NCI-H2171 (cell line): ENCODE results near the gene ALDH1B1.
"Not testable (repeated sequence)": the region's sequence is repeated elsewhere in the genome, so short reads cannot be mapped to it uniquely, and the experiment has no call there.

Experiments
- DNase-seq: peaks from one replicate; lab custom pipeline; 2025; lab: John Stamatoyannopoulos, UW

Gene ALDH1B1

DNA sequence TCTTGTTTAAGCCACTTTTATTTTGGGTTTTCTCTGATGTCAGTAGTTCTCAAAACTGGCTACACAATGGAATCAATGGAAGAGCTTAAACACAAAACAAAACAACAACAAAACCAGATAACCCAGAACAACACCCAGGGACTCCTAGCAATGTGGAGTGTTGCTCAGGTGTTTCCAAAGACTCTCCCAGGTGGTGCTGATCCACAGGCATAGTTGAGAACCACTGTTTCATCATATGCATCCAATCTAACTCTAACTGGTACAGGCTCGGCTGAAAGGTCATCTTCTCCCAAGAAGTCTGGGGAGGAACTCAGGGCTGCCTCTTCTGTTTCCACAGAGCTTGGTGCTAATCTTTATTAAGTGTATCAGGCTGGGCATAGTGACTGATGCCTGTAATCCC lies 5.4 kb upstream of the ALDH1B1 start:
- DNase-seq = no peak

DNA sequence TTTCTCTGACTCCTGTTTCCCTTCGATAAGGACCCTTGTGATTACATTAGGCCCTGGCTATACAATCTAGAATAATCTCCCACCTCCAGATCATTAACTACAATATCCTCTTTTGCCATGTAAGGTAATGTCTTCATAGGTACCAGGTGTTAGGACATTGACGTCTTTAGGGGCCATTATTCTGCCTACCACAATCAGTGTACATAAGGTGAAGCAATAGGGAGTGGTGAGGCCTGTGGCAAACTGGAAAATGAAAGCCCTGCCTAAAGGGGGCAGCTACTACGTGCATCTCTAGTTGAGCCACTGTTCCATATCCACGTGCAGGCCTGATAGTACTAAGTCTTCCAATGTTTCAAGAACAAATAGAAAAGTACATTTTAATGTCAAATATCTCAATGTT lies 4.8 kb upstream of the ALDH1B1 start:
- no peak for DNase-seq

DNA sequence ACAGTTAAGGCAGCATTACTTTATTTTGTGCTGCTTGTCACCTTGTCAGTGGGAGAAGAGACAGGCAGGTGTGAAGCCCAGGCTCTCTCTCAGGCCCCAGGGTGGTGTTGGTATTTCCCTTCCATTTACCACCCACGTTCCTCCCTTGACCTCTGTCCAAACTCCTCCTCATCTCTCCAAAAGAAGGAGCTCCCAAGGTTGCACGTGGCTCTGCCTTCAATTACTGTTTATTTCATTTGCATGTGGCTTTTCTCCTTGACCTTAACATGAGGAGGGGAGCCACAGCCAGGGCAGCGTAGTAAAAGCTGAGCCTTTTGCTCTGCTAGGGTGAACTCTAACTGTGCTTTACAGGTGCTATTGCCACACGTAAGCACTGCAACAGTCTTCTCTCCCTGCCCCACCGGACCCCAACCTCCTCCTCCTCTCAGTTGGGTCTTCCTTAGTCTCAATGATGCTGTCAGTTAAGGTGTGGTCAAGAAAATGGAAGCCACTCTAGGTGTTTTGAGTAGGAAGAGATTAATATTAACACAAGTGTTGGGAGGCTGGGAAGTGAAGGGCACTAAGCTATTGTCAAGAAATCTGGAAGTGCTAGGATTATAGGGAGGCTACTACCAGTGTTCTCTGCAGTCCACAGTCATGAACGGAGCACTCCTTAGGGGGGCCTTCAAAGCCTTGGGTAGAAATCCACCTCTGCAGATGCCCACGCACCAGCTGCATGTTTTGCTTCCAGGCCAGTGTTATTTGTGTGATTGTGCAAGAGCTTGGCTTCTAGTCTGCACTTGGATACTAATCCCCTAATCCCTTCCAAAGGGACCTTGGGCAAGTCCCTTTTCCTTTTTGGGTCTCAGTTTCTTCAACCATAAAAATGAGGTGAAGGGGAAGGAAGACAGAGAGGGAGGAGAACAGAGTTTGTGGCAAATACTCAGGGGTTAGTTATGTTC lies 3.9 kb upstream of the ALDH1B1 start:
- DNase-seq = no peak

DNA sequence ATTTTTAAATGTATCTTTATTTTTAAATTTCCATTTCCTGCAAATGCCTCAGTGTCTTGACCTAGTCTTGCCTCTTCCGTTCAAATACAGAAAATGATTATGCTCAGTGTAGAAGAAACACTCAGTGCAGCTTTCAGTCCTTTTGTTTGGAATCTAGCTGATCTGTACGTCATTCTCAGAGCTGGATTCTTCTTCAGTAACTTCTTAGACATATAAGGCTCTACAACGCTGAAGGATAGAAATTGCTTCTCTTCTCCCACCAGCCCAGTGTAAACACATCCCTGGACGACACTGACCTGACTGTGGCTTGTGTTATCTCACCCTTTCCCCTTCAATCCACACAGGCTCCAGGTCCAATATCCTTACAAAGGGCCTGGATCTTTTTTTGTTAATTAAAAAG lies 3.2 kb upstream of the ALDH1B1 start:
- no peak for DNase-seq

DNA sequence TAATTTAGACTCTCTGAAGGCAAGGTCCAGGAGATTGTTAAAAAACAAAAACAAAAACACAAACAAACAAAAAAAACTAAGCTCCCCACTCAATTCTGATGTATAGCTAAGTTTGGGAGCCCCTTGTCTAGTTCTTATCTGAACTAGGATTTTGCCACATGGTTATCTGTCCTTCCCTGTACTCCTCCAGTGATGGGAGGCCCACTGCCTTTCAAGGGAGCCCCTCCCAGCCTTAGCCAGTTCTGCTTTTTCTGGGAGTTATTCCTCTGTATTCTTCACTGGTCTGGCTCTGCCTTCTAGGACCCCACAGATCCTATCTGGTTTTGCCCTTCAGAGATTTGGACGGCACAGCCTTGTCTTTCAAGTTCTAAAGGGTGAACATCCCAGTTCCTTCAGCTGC lies 2.1 kb upstream of the ALDH1B1 start:
- DNase-seq = no peak

DNA sequence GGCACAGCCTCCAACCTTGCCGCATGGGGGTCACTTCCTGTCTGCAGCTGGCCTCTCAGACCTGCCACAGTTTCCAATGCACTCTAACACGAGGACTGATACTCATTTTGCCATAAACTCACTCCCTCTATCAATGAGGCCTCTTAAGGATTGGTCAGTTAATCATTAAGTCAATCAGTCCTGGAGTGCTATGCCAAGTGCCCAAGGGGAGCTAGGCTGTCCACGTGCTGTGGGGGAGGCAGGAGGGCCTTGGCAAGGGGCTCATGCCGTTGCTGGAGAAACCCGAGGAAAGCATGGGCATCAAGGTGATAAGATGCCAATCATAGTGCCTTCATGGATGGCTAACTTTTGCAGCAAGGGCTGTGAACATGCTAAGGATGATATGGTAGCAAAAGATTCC lies 1.7 kb upstream of the ALDH1B1 start:
- no peak for DNase-seq

DNA sequence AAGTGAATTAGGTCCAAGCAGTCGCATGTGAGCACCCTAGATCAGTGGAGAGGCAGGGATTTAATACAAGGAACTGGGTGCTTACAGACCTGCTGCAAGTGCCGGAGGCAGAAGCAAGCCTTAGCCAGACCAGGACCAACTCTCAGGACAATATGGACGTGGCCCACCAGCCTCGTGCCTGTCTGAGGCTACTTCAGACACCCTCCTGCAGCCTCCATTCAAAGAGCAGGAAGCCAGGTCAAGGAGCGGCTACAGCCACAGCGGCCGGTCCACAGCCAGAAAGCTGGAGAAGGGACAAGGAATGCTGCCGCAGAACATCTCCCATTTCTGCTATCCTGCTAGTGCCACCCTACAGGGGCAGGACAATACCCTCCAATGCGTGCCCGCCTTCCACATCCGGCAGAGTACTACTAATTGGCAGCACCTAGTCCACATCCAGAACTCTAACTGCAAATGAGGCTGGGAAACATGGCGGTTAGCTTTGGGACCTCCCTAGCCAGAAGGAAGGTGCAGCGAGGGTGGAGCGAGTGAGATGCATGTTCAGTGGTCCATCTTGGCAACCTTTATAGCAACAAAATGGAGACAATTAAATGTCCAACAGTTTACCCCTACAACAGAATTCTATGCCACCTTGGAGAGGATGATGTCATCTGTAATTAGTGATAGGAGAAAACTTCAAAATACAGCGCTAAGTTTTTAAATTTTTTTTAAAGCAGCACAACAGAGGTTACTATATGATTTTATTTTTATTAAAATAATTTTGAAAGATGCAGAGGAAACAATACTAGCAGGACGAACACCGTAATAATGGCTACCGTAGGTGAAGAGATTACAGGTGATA lies 1.0 kb upstream of the ALDH1B1 start:
- DNase-seq = no peak

DNA sequence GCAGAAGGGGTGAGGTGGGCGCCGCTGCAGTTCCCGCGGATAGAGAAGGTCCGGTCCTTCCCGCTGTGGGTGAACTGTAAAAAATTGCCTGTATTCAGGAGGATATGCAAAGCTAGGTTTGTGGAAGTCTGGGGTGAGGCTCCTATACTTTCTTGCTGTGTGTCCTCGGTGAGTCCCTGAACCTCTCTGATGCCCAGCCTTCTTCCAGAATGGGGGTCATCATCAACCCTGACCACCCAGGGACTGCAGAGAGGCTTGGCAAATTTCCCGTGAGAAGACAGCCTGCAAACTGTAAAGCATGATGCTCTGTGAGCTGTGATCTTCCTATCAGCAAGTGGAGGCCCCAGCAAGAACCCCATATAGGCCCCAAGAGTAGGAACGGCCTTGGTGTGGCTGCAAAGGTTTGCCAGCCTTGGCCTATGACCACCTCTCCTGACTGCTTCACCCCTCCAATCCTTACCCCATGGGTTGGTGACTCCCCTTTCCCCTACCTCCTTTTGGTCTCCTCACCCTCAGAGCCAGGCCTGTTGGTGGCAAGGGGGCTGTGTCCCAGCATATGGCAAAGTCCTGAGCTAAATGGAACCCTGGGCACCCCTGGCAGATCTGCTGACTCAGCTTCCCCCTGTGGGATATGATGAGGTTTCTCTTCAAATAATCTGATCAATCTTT lies 760 bp downstream of the ALDH1B1 start:
- no peak for DNase-seq

DNA sequence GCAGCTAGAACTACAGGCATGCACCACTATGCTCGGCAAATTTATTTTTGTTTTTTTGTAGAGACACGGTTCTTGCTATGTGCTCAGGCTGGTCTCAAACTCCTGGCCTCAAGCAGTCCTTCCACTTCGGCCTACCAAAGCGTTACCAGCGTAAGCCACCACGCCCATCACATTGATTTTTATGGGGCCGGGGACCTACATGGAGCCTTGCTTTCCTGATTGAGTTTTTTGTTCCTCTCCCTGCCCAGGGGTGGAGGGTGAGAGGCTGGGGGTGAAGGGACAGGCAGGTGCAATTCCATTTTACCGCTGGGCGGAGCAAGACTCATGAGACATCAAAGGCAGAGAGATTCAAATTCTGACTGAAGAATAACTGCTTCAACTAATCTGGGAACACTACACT lies 1.9 kb downstream of the ALDH1B1 start:
- DNase-seq = no peak

DNA sequence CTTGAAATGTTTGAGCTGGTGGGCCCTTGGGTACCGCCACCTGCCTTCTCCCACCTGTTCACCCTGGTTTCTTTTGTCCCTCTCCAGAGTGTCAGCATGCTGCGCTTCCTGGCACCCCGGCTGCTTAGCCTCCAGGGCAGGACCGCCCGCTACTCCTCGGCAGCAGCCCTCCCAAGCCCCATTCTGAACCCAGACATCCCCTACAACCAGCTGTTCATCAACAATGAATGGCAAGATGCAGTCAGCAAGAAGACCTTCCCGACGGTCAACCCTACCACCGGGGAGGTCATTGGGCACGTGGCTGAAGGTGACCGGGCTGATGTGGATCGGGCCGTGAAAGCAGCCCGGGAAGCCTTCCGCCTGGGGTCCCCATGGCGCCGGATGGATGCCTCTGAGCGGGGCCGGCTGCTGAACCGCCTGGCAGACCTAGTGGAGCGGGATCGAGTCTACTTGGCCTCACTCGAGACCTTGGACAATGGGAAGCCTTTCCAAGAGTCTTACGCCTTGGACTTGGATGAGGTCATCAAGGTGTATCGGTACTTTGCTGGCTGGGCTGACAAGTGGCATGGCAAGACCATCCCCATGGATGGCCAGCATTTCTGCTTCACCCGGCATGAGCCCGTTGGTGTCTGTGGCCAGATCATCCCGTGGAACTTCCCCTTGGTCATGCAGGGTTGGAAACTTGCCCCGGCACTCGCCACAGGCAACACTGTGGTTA lies 3.3 kb downstream of the ALDH1B1 start:
- no peak for DNase-seq

DNA sequence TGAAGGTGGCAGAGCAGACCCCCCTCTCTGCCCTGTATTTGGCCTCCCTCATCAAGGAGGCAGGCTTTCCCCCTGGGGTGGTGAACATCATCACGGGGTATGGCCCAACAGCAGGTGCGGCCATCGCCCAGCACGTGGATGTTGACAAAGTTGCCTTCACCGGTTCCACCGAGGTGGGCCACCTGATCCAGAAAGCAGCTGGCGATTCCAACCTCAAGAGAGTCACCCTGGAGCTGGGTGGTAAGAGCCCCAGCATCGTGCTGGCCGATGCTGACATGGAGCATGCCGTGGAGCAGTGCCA lies 3.8 kb downstream of the ALDH1B1 start:
- no peak for DNase-seq

DNA sequence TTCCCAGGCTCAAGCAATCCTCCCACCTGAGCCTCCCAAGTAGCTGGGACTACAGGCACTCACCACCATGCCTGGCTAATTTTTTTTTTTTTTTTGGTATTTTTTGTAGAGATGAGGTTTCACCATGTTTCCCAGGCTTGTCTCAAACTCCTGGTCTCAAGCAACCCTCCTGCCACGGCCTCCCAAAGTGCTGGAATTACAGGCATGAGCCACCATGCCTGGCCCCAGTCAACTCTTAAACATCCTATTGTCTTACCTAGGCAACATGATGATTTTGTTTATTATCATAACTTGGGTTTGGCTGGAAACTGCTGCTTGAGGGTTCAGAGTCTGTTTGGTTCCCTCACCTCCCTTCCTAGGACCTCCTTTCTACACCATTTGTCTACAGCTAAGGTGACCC lies 6.7 kb downstream of the ALDH1B1 start:
- DNase-seq = not testable (repeated sequence)

DNA sequence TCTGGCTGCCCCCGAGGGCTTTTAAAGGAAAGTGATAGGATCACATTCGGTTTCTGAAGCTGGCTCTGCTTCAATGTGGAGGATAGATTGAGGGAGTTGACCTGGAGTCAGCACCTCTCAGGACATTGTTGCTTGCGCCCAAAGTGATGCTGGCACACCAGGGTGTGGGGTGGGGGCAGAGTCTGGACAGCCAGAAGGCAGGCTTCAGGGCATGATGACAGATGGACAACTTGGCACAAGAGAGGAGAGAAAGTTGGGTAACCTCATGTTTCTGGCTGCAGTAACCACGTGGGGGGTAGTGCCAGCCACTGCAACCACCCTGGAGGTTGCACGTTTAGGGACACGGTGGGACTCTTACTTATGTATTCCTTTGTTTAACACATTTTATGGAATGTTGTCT lies 9.5 kb downstream of the ALDH1B1 start:
- no peak for DNase-seq

DNA sequence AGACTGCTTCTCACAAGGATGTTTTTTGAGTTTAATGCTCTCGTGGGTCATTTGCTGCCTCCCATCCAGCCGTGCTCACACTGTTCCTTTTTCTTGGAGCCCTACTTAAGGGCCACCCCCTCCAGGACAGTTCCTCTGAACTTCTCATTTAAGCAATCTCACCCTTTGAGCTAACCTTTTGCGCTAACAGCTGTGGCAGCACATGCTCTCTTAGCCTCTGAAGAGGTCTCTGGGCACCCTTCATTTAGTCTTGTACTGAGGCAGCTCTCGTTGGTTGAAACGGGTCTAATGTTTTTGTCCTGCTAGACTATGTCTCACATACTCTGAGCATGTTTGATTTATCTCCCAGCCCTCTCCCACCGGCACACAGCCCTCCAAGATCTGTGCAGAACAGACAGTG lies 11.8 kb downstream of the ALDH1B1 start:
- no peak for DNase-seq

DNA sequence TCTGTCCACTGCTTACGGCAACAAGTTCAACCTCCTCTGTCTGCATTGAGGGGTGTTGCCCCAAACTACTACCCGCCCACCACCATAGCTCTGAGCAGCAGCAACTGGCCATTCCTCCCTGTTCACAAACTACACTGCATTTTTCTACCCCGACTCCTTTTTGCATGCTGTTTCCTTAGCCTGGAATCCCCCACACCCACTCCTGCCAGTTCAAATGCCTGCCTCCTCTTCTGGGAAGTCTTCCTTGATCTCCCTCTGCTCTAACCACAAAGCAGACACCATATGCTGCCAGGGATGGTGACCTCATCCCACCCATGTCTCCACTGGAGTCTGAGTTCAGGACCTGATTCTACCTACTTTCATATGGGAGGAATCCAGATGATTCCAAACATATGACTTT lies 13.3 kb downstream of the ALDH1B1 start:
- no peak for DNase-seq

DNA sequence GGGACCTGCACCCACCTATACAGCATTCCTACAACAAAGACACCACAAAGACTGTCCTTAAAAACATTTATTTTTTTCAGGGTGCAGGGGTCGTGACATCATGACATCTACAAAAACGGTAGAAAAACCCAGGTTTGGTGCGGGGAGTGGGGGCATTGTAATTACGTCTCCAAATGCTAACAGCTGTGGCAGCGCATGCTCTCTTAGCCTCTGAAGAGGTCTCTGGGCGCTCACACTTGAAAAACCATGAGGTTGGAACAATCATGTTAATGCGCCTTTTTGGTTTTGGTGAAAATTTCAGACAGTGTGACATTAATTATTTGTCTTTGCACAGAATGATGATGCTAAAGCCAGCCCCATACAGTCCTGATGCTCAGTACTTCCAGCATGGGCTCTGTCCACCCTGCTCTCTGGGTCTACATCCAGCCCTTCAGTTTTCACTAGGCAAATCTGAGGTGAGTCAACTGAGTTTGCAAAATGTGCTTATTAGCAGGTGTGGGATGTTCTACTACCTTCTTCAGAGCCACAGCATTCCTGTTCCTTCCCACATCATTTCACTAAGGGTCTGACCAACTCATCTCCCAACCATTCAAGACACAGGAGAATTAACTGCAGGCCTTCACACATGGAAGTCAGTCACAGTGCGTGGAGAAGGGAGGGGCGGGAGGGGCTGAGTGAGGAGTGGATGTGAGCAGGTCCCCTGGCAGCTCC lies 14.1 kb downstream of the ALDH1B1 start:
- no peak for DNase-seq

DNA sequence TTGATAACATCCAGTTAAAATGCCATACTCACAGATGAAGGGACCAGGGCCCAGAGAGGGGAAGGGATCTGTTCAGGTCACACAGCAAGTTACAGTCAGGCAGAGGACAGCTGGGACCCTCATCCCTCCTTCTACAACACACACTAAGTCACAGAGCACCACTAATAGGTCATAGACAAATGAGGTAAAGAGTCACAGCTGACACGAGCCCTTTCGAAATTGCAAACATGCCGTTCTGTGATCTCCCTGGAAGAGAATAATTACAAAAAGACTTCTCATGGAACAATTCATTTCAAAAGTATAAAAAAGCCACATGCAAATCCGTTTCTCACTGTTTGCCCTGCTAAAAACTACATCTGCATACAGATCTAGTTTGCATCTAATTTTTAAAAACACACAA lies 16.2 kb downstream of the ALDH1B1 start:
- no peak for DNase-seq

DNA sequence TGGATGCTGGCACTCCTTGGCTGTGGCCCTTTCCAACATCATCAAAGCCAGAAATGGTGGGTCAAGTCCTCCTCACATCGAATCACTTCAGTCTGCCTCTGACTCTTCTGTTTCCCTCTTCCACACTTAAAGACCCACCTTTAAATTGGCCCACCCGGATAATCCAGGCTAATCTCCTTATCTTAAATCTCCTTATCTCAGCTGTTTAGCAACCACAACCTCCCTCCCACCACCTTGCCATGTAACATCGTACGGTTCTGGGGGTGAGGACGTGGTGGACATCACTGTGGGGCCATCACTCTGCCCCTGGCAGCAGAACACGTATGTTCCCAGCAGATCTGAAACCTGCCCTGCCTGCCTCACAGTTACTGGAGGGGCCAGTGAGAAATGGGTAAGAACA lies 20.2 kb downstream of the ALDH1B1 start:
- DNase-seq = no peak

DNA sequence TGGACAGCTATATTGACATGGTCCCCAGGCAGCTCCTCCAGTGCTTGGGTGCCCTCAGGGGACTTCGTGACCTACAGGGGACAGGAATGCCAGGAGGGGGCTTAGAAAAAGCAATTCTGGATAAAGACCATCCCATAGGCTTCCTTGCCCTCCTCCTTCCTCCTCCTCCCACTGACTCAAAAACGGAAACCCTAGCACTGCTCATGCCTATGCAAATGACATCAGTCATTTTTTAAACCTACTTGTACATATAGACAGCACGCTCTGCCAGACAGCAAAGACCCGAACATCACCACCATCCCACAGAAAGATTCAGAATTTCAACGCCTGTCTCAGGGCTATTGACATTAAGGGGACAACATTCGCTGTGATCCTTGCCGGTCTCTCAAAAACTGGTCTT lies 20.8 kb downstream of the ALDH1B1 start:
- DNase-seq = no peak

DNA sequence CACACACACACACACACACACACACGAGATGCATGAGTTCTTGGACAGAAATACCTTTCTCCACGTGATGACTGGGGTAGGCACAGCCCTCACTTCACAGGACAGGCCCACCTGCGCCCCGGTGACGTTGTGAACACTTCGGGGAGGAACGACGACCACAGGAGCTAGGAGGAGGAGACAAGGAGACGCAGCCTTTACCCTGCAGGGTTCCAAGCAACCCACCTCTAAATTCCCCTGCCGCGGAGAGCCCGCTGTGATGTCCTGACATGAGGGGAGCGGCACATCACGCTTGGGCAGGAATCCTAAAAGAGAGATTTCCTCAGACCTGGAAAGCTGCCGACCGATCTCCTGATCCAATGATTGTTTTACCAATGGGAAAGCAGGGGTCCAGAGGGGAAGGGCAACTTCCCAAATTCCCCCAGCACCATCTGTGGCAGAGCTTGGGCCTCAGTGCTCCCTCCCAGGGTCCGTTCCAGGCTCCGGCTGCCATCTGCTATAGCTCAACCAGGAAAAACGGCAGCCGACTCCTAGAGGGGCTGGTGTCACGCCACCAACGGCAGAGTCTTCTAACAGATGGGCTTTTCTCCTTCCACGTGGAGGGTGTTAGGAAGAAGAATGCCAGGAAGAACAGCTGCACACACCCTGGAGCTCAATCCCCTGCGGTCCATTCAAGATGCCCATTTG lies 21.7 kb downstream of the ALDH1B1 start:
- peak; percentile 96 for DNase-seq

DNA sequence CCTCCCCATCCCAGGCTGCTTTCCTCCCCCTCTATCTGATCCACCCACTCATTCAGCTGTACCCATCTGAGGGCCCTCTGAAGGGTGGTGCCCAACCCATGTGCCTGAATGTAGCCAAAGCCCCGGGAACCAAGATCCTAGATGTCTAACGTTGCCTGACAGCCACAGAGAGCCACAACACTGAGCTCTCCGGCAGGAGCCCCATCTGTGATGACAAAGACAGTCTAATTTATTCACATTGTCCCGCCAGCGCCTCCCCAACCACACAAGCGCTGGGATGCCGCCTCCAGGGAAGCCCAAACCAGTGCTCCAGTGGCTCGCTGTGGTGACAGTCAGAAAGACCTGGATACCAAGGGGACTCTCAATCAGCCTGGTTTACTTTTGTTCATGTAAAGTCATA lies 23.4 kb downstream of the ALDH1B1 start:
- DNase-seq = no peak
